GM12878 (cell line): ENCODE data around the gene CCT4. TPM values are rescaled to one million over a fixed set of nuclear protein-coding genes. Genes with fewer than 3 reads are reported as not detected.

Experiments used
- ATAC-seq: fragments of 200-7000 bp; cut with Tn5 transposase; 3 replicates; pipeline ENCODE4 v1.9.1; 2020; ENCODE audit warnings: mild to moderate bottlenecking, moderate library complexity
- BruUV-seq: library from RNA; stranded (reverse); fragments of 400-500 nt; replicated peaks from 2 replicates; lab custom pipeline; 2021; lab: Mats Ljungman, UMichigan
- CTCF ChIA-PET: fragments of 300-600 bp; sonication (Branson Sonifier 250); formaldehyde crosslinking; extraction: SDS; loops from one replicate; lab custom pipeline; 2021; ENCODE audit warnings: inconsistent platforms; lab: Yijun Ruan, JAX
- POLR2A ChIA-PET: fragments of 350-600 bp; formaldehyde crosslinking; extraction: SDS; loops from one replicate; lab custom pipeline; 2021; ENCODE audit warnings: inconsistent platforms; lab: Charles Lee
- RAD21 ChIA-PET: fragments of 300-600 bp; sonication (Branson Sonifier 250); formaldehyde crosslinking; loops from one replicate; lab custom pipeline; 2023; ENCODE audit warnings: antibody characterized with exemption; ENCODE audit not compliant: unreplicated experiment; lab: Charles Lee
- SMC1A ChIA-PET: fragments of 300-600 bp; sonication (Branson Sonifier 250); formaldehyde crosslinking; loops from one replicate; lab custom pipeline; 2023; ENCODE audit not compliant: unreplicated experiment, uncharacterized antibody; lab: Charles Lee
- DNase-seq: peaks from one replicate; pipeline ENCODE4 v3.0.0-alpha.2; 2011; ENCODE audit warnings: low read depth, low spot score
- FAIRE-seq: peaks from 3 replicates; lab custom pipeline; 2011; peaks lifted over from hg19 to GRCh38; lab: Jason Lieb, UNC
- H2AFZ ChIP-seq: 2 replicates; pipeline ENCODE4 v1.6.0; 2011; ENCODE audit warnings: low read depth, low read length, control low read depth; ENCODE audit not compliant: control insufficient read depth
- H3K27ac ChIP-seq: 2 replicates; pipeline ENCODE4 v1.5.1; 2011; ENCODE audit warnings: control low read depth; ENCODE audit not compliant: control insufficient read depth, insufficient read depth
- H3K27me3 ChIP-seq, 2 experiments: replicated peaks in 1 of 2; 2 replicates each; pipeline versions ENCODE4 v1.6.0 to v1.6.1; 2011; ENCODE audit warnings: low read length in 1 of 2; ENCODE audit not compliant: control insufficient read depth in 2 of 2, insufficient read depth in 2 of 2
- H3K36me3 ChIP-seq, 2 experiments: 2 replicates each; pipeline ENCODE4 v1.5.1; 2011; ENCODE audit warnings: low read length in 1 of 2; ENCODE audit not compliant: control insufficient read depth in 2 of 2, insufficient read depth in 2 of 2
- H3K4me1 ChIP-seq: 2 replicates; pipeline ENCODE4 v1.6.1; 2011; ENCODE audit warnings: mild to moderate bottlenecking, low read length, moderate library complexity, mixed read lengths; ENCODE audit not compliant: control insufficient read depth, insufficient read depth
- H3K4me2 ChIP-seq: 2 replicates; pipeline ENCODE4 v1.6.0; 2011; ENCODE audit warnings: control low read depth; ENCODE audit not compliant: control insufficient read depth, insufficient read depth
- H3K4me3 ChIP-seq: fragments of 200-600 bp; sonication (generic); 2 replicates; pipeline ENCODE4 v1.5.1; 2016
- H3K79me2 ChIP-seq: 2 replicates; pipeline ENCODE4 v1.6.0; 2011; ENCODE audit warnings: low read length; ENCODE audit not compliant: control insufficient read depth, insufficient read depth
- H3K9ac ChIP-seq: 2 replicates; pipeline ENCODE4 v1.8.0; 2011; ENCODE audit warnings: low read length, control low read depth, mixed read lengths; ENCODE audit not compliant: control insufficient read depth, insufficient read depth
- H3K9me3 ChIP-seq: replicated peaks from 3 replicates; pipeline ENCODE4 v1.5.1; 2011; ENCODE audit warnings: mild to moderate bottlenecking, low read length; ENCODE audit not compliant: control insufficient read depth, insufficient read depth
- H4K20me1 ChIP-seq: 2 replicates; pipeline ENCODE4 v1.6.0; 2011; ENCODE audit not compliant: control insufficient read depth, insufficient read depth
- BHLHE40 ChIP-seq, 2 experiments: fragments of 450-650 bp in 1 of 2; IDR thresholded peaks; 2 replicates each; pipeline ENCODE4 v1.6.1; 2011 to 2017; ENCODE audit warnings: low read depth in 2 of 2, borderline replicate concordance in 1 of 2, improper control_type of control experiment in 1 of 2, low read length in 1 of 2, mild to moderate bottlenecking in 1 of 2
- CEBPB ChIP-seq, 2 experiments: fragments of 150-350 bp in 1 of 2; IDR thresholded peaks; 2 replicates each; pipeline ENCODE4 v1.6.1; 2012 to 2014; ENCODE audit warnings: low read depth in 2 of 2, low read length in 2 of 2, borderline replicate concordance in 1 of 2, inconsistent platforms in 1 of 2
- NBN ChIP-seq: fragments of 450-650 bp; IDR thresholded peaks from 2 replicates; pipeline ENCODE4 v1.6.1; 2016
- NFIC ChIP-seq: IDR thresholded peaks from 2 replicates; pipeline ENCODE4 v1.6.1; 2012; ENCODE audit warnings: low read depth, mild to moderate bottlenecking, inconsistent platforms, low read length, moderate library complexity
- RAD21 ChIP-seq: IDR thresholded peaks from 2 replicates; pipeline ENCODE4 v1.6.1; 2011; ENCODE audit warnings: mild to moderate bottlenecking, low read depth, low read length, moderate library complexity; ENCODE audit not compliant: insufficient read depth
- RAD51 ChIP-seq: fragments of 450-650 bp; IDR thresholded peaks from 2 replicates; pipeline ENCODE4 v1.6.1; 2016; ENCODE audit warnings: moderate library complexity, mild to moderate bottlenecking, inconsistent platforms
- SMARCA5 ChIP-seq: fragments of 450-650 bp; IDR thresholded peaks from 2 replicates; pipeline ENCODE4 v1.6.1; 2017; ENCODE audit warnings: mild to moderate bottlenecking
- ZNF622 ChIP-seq: fragments of 450-650 bp; IDR thresholded peaks from 2 replicates; pipeline ENCODE4 v1.6.1; 2017; ENCODE audit warnings: mild to moderate bottlenecking, inconsistent platforms
- WGBS: methylation state at CpG from one replicate; pipeline ENCODE4 v1.1.6; 2016; ENCODE audit warnings: low lambda C conversion rate; ENCODE audit not compliant: insufficient replicate concordance, insufficient coverage; ENCODE audit errors: missing lambda C conversion rate; 5-methylcytosine and 5-hydroxymethylcytosine counted together
- in situ Hi-C: fragments of 300-500 bp; cut with MboI; formaldehyde crosslinking; loops from 9 replicates; pipeline ENCODE4 v1.14.3; 2018; ENCODE audit warnings: mixed read lengths
- intact Hi-C: fragments of 100-400 bp; cut with micrococcal nuclease; formaldehyde crosslinking; loops from one replicate; pipeline ENCODE4 v1.14.2; 2022; ENCODE audit not compliant: unreplicated experiment
- polyA plus RNA-seq, 11 experiments: library from polyadenylated mRNA; depleted of rRNA in 4 of 11; unstranded in 6 of 11; stranded (reverse) in 5 of 11; fragments of >200 nt; fragmentation: Nextera tagmentation in 4 of 11; fragmentation: Illumina TruSeq in 1 of 11; extraction: Ambion mirVana in 4 of 11; extraction: Trizol in 1 of 11; gene quantifications; 1 replicate in 1 of 11; 2 replicates in 10 of 11; pipeline versions ENCODE4 v1.2.1 to v1.2.3, GENCODE V29; 2011 to 2016; ENCODE audit warnings: inconsistent platforms in 2 of 11, missing spikeins in 2 of 11, low read depth in 1 of 11
- total RNA-seq, 4 experiments: library from RNA; depleted of rRNA in 3 of 4; stranded (reverse); fragments of >200 nt in 3 of 4; fragmentation: Illumina TruSeq in 1 of 4; extraction: Trizol in 1 of 4; gene quantifications; 2 replicates each; pipeline versions ENCODE4 v1.2.1 to v1.2.3, GENCODE V29; 2013 to 2021
- TF ChIP-seq, protein P1 (sequence below): fragments of 450-650 bp; IDR thresholded peaks from 2 replicates; pipeline ENCODE4 v1.6.1; 2017; ENCODE audit warnings: mild to moderate bottlenecking, moderate library complexity

CCT4 gene
- total and polyA plus RNA-seq, 10 of the 15 experiments (the other 5 are each of a cell fraction or from before 2014, with no cell fraction given): 76.6 to 320 (median 211) TPM

DNA sequence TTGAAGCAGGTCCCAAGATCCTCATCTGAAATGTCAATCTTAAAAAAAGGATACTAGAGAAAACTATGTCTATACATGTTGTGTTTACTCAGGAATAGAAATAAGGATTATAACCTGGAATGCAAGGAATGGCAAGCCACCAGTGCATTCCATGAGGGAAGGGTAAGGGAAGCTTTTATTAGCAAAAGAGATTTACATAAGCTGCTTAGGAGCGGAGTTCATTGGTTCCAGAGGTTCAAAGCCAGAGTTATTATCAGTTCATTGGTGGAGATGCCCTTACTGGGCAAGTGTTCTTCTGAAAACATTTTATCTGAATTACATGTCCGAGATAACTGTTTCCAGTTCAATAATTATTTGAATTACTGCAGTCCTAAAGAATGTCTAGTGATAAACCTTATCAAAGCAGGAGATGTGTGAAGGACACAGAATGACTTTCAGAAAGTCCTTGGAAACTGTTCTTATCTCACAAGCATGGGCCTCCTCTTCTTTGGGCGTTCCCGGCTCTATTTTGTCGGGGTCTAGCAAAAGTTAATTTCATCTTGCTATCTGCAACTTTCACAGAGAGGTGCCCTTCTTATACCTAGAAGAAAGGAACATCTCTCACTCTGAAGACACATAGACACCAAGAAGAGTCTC is 40.5 kb upstream of the CCT4 start:
- Histone ChIP-seq H3K9me3 (no peaks in the 10 kb centered on the region), H3K36me3 (no peaks in the 10 kb centered on the region; a peak in 1 of 4 replicates), H3K9ac (no peak overlapping the region), H3K4me1 (no peaks in the 10 kb centered on the region), H3K27me3 (no peaks in the 10 kb centered on the region), H2AFZ (no peak overlapping the region), H3K79me2 (no peaks in the 10 kb centered on the region), H4K20me1 (no peaks in the 10 kb centered on the region), H3K27ac (no peak overlapping the region), H3K4me3 (no peak overlapping the region), H3K4me2 (no peak overlapping the region)
- no TSS peak for BruUV-seq
- WGBS: 73% methylated on average over 5 of the region's 5 CpGs
- POLR2A ChIA-PET: no interaction called here
- DNase-seq (no peak), ATAC-seq (no peak), FAIRE-seq (no peak)
- no peak for TF ChIP-seq NFIC
- TF ChIP-seq NBN: no peak
- TF ChIP-seq RAD21: no peak
- TF ChIP-seq RAD51: no peak
- no peak for TF ChIP-seq SMARCA5
- TF ChIP-seq, protein P1, sequence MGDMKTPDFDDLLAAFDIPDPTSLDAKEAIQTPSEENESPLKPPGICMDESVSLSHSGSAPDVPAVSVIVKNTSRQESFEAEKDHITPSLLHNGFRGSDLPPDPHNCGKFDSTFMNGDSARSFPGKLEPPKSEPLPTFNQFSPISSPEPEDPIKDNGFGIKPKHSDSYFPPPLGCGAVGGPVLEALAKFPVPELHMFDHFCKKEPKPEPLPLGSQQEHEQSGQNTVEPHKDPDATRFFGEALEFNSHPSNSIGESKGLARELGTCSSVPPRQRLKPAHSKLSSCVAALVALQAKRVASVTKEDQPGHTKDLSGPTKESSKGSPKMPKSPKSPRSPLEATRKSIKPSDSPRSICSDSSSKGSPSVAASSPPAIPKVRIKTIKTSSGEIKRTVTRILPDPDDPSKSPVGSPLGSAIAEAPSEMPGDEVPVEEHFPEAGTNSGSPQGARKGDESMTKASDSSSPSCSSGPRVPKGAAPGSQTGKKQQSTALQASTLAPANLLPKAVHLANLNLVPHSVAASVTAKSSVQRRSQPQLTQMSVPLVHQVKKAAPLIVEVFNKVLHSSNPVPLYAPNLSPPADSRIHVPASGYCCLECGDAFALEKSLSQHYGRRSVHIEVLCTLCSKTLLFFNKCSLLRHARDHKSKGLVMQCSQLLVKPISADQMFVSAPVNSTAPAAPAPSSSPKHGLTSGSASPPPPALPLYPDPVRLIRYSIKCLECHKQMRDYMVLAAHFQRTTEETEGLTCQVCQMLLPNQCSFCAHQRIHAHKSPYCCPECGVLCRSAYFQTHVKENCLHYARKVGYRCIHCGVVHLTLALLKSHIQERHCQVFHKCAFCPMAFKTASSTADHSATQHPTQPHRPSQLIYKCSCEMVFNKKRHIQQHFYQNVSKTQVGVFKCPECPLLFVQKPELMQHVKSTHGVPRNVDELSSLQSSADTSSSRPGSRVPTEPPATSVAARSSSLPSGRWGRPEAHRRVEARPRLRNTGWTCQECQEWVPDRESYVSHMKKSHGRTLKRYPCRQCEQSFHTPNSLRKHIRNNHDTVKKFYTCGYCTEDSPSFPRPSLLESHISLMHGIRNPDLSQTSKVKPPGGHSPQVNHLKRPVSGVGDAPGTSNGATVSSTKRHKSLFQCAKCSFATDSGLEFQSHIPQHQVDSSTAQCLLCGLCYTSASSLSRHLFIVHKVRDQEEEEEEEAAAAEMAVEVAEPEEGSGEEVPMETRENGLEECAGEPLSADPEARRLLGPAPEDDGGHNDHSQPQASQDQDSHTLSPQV: no peak
- TF ChIP-seq BHLHE40 (IDR thresholded peaks at IDR 0.05; ENCODE audit: borderline replicate concordance in 1 of 2, low read depth in 2 of 2, low read length in 1 of 2): no peak
- no peak for TF ChIP-seq ZNF622
- TF ChIP-seq CEBPB (IDR thresholded peaks at IDR 0.05; ENCODE audit: borderline replicate concordance in 1 of 2, low read depth in 2 of 2, low read length in 2 of 2): no peak
- RAD21 ChIA-PET: no interaction called here
- CTCF ChIA-PET: interaction anchor here (1.1 to 1.3 kb wide), 2 partner anchors 10 to 38 kb away, joined by 3 to 4 read pairs; no protein-coding TSS in a partner anchor
- intact Hi-C loops: no loop called here
- in situ Hi-C loops: no loop called here
- SMC1A ChIA-PET: interaction anchor here (0.8 to 2.2 kb wide), 4 partner anchors 10 to 486 kb away, joined by 3 to 7 read pairs (median 3); no protein-coding TSS in a partner anchor
